Measurements from ENCODE around the gene CCL26. TPM values are rescaled to one million over a fixed set of nuclear protein-coding genes. Genes with fewer than 3 reads are reported as not detected.
A peak's percentile ranks its signal among the peaks of the same experiment; 100 is the strongest.

The CCL26 gene
- polyA plus RNA-seq, 2 of the 4 experiments (the other 2 are of a cell fraction) = 2.5 to 11.6 TPM

DNA sequence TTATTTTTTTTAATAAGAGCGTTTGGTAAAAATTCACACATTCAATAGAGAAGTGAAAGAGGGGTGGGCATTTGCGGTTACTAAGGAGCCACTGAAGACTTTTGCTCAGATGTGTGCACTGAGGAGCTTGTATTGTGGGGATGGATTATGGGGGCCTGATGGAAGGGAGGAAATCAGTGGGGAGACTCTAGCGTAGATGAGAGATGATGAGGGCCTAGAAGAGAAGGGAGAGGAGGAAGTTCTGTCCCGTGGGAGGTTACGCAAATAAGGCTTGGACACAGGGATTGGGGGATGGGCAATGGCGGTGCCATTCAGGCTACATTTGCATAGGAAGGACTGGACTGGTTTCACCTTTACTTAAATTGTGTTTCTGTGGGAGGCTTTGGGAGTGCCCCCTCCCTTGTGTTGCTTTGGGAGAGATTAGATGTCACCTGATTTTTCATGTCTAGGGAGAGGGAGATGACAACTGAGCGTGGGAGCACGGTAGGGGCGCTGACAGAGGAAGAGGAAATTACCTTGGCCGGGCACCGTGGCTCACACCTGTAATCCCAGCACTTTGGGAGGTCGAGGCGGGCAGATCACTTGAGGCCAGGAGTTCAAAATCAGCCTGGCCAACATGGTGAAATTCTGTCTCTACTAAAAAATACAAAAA, 31.0 kb downstream of the CCL26 start:
- peak overlapping the region in 1 of 2 experiments; percentile 43; a peak in 3 of 6 replicates for H3K27ac ChIP-seq
- H3K4me2 ChIP-seq = 0 out of 3 replicates have a peak overlapping the region, but pooled peaks have one; percentile 4
- ChIA-PET POLR2A (no interaction called here), CTCF (interaction anchor here (0.6 to 2.7 kb wide), 6 partner anchors 11 to 51 kb away, joined by 3 to 15 read pairs (median 4); no protein-coding TSS in a partner anchor)
- no peak for FAIRE-seq
- H3K4me3 ChIP-seq = no peak overlapping the region
- TF ChIP-seq CEBPB (IDR thresholded peaks at IDR 0.05) (peak in 1 of 2 experiments; percentile 34; a peak in 1 of 4 replicates), RNF2 (IDR thresholded peaks at IDR 0.05; ENCODE audit: borderline replicate concordance, low read depth) (no peak)
- peak in 1 of 2 experiments; percentile 40 for DNase-seq (ENCODE audit: low read depth in 1 of 2, low spot score in 1 of 2)
- no peaks in the 10 kb centered on the region for H3K9me3 ChIP-seq
- no peak for ATAC-seq
- peaks cover 30% of the 10 kb centered on the region for H3K4me1 ChIP-seq
- WGBS (ENCODE audit: missing lambda C conversion rate) = 77% methylated on average over 13 of the region's 13 CpGs

DNA sequence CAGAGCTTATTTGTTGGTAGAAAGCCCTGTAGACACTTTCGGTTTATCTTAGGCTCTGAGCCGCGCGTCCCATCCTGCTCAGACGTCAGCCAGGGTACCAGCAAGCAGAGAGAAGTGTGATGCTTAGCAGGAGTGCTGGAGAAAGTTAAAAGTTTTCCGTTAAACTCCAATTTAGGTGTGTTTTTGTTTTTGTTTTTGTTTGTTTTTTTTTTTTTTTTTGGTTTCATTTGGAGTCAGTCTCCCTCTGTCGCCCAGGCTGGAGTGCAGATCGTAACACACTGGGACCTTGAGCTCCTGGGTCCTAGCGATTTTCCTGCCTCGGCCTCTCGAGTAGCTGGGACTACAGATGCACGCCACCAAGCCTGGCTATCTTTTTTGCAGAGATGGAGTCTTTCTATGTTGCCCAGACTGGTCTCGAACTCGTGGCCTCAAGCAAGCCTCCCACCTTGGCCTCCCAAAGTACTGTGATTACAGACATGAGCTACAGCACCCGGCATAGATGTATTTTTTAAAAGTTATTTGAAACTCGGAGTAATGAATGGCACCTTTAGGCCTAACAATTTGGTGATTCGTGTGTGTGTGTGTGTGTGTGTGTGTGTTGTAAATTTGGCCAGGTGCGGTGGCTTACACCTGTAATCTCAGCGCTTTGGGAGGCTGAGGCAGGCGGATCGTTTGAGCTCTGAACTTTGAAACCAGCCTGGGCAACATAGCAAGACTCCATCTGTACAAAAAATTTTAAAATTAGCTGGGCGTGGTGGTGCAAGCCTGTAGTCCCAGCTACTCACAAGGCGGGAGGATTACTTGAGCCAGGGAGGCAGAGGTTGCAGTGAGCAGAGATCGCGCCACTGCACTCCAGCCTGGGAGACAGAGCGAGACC, 32.0 kb downstream of the CCL26 start:
- peak overlapping the region; percentile 56 for H3K4me3 ChIP-seq
- CTCF ChIA-PET = interaction anchor here (0.6 to 2.7 kb wide), 8 partner anchors 9 to 695 kb away, joined by 3 to 15 read pairs (median 4); no protein-coding TSS in a partner anchor
- POLR2A ChIA-PET = interaction anchor here (0.6 to 0.8 kb wide), 3 partner anchors 56 to 199 kb away, joined by 3 to 7 read pairs (median 3); no protein-coding TSS in a partner anchor
- 62% methylated on average over 26 of the region's 26 CpGs for WGBS (ENCODE audit: missing lambda C conversion rate)
- H3K4me2 ChIP-seq = peak overlapping the region; percentile 75
- H3K27ac ChIP-seq = peak overlapping the region; percentile 78 to 91
- no peak for DNase-seq (ENCODE audit: low read depth in 1 of 2, low spot score in 1 of 2)
- H3K4me1 ChIP-seq = peaks cover 33% of the 10 kb centered on the region
- no peaks in the 10 kb centered on the region for H3K9me3 ChIP-seq
- FAIRE-seq = no peak
- no peak for ATAC-seq
- peak; percentile 11 for TF ChIP-seq MAFK (IDR thresholded peaks at IDR 0.05; ENCODE audit: partially characterized antibody)
- TF ChIP-seq CHD4 (IDR thresholded peaks at IDR 0.05; ENCODE audit: borderline replicate concordance) = 0 out of 2 replicates have a peak, but pooled peaks have one; percentile 36
- no peak for TF ChIP-seq HOXB13 (CRISPR knock-in tag; IDR thresholded peaks at IDR 0.05; ENCODE audit: low read depth)
- TF ChIP-seq RFX5 (IDR thresholded peaks at IDR 0.05) = no peak

DNA sequence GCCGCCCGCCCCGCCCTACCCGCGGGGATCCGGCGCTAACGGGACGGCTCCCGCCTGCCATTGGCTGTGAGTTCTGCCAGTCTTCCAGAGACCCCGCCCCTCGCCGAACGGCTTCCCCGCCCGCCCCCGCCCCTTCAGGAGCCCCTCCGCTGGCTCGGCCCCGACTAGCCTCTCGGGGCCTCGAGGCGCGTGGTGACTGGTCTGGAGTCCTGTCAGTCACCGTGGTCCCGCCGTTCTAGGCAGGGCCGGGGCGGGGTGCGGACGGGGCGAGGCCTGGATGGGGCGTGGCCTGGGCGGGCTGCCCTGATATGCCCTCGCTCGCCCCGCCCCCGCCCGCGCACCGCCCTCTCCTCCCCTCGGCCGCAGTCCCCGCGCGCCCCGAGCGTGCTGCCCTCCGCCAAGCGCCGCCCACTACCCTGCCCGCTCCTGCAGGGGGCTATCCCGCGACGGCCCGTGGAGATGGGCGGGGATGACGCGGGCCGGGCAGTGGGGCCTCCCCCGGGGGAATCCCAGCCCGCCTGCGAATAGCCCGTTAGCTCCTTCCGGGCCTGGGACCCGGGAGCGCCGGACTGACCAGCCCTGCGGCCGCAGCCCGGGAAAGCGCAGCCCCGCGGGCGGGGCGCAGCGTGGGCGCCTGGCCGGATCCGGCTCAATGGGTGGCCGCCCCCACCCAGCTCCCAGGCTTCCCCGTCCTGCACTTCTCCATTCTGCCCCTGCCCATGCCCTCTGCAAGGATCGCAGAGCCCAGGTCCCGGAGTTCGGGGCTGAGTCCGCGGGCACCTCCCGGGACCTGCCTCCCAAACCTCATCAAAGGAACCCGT, 32.8 kb downstream of the CCL26 start:
- no peaks in the 10 kb centered on the region for H3K9me3 ChIP-seq
- ChIA-PET CTCF (interaction anchor here (0.5 to 2.7 kb wide), 8 partner anchors 10 to 698 kb away, joined by 3 to 15 read pairs (median 4); no protein-coding TSS in a partner anchor), POLR2A (interaction anchor here (0.6 to 0.8 kb wide), 3 partner anchors 57 to 198 kb away, joined by 3 to 7 read pairs (median 3); no protein-coding TSS in a partner anchor)
- WGBS (ENCODE audit: missing lambda C conversion rate) = 0% methylated on average over 8 of the region's 89 CpGs
- DNase-seq (ENCODE audit: low read depth in 1 of 2, low spot score in 1 of 2) = peak; percentile 95 to 99
- H3K27ac ChIP-seq = peak overlapping the region; percentile 91
- H3K4me3 ChIP-seq = peak overlapping the region; percentile 97
- FAIRE-seq = no peak
- H3K4me2 ChIP-seq = peak overlapping the region; percentile 94
- ATAC-seq = peak; percentile 93
- peaks cover 41% of the 10 kb centered on the region for H3K4me1 ChIP-seq
- TF ChIP-seq KDM5A (IDR thresholded peaks at IDR 0.05) (no peak), FOSL2 (IDR thresholded peaks at IDR 0.05) (no peak), FOSL2 (CRISPR knock-in tag; IDR thresholded peaks at IDR 0.05) (no peak; the same call in 1 of the 2 replicates), GATA3 (IDR thresholded peaks at IDR 0.05; ENCODE audit: borderline replicate concordance) (0 out of 2 replicates have a peak, but pooled peaks have one; percentile 15), E2F6 (IDR thresholded peaks at IDR 0.05; ENCODE audit: borderline replicate concordance, low read depth) (no peak), MAZ (IDR thresholded peaks at IDR 0.05; ENCODE audit: borderline replicate concordance, low read depth, low read length) (0 out of 2 replicates have a peak, but pooled peaks have one; percentile 46), CEBPB (IDR thresholded peaks at IDR 0.05) (no peak), NR3C1 (IDR thresholded peaks at IDR 0.05) (no peak), ESRRA (IDR thresholded peaks at IDR 0.05; ENCODE audit: borderline replicate concordance, low read length) (no peak), PBX3 (IDR thresholded peaks at IDR 0.05) (peak; percentile 92), HOXB13 (CRISPR knock-in tag; IDR thresholded peaks at IDR 0.05; ENCODE audit: low read depth) (no peak), FOXS1 (CRISPR knock-in tag; IDR thresholded peaks at IDR 0.05) (no peak), HES2 (IDR thresholded peaks at IDR 0.05) (no peak), RARB (CRISPR knock-in tag; IDR thresholded peaks at IDR 0.05) (no peak), BHLHE40 (IDR thresholded peaks at IDR 0.05; ENCODE audit: low read depth, low read length) (no peak), PHF8 (IDR thresholded peaks at IDR 0.05; ENCODE audit: borderline replicate concordance, low read depth) (peak; percentile 91), EHMT2 (IDR thresholded peaks at IDR 0.05; ENCODE audit: low read depth) (no peak)
- TF ChIP-seq, protein P1, sequence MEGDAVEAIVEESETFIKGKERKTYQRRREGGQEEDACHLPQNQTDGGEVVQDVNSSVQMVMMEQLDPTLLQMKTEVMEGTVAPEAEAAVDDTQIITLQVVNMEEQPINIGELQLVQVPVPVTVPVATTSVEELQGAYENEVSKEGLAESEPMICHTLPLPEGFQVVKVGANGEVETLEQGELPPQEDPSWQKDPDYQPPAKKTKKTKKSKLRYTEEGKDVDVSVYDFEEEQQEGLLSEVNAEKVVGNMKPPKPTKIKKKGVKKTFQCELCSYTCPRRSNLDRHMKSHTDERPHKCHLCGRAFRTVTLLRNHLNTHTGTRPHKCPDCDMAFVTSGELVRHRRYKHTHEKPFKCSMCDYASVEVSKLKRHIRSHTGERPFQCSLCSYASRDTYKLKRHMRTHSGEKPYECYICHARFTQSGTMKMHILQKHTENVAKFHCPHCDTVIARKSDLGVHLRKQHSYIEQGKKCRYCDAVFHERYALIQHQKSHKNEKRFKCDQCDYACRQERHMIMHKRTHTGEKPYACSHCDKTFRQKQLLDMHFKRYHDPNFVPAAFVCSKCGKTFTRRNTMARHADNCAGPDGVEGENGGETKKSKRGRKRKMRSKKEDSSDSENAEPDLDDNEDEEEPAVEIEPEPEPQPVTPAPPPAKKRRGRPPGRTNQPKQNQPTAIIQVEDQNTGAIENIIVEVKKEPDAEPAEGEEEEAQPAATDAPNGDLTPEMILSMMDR (IDR thresholded peaks at IDR 0.05) = no peak
- TF ChIP-seq, protein P2, sequence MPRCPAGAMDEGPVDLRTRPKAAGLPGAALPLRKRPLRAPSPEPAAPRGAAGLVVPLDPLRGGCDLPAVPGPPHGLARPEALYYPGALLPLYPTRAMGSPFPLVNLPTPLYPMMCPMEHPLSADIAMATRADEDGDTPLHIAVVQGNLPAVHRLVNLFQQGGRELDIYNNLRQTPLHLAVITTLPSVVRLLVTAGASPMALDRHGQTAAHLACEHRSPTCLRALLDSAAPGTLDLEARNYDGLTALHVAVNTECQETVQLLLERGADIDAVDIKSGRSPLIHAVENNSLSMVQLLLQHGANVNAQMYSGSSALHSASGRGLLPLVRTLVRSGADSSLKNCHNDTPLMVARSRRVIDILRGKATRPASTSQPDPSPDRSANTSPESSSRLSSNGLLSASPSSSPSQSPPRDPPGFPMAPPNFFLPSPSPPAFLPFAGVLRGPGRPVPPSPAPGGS (IDR thresholded peaks at IDR 0.05) = peak; percentile 69; the same call in 2 of the 3 replicates
